ENCODE results near the gene ORC6. TPM values are rescaled to one million over a fixed set of nuclear protein-coding genes. Genes with fewer than 3 reads are reported as not detected.

ORC6 gene
- total RNA-seq, 2 donors from 2014 or later, result 3.0 to 8.6 TPM

DNA sequence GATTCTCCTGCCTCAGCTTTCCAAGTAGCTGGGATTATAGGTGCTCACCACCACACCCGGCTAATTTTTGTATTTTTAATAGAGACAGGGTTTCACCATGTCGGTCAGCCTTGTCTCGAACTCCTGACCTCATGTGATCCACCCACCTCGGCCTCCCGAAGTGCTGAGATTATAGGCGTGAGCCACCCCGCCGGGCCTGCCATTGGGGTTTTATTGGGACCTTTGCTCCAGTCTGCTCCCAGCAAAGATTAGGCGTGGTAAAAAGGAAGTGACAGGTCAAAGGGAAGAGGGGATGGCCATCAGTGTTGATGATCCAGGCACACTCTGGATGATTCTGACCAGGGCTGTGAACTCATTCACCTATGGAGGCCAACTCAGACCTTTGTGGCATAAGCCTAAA lies 38.2 kb downstream of the ORC6 start:
- DNase-seq (no peak), ATAC-seq (peak; percentile 54)
- intact Hi-C loops (cut with DNase I, micrococcal nuclease), result no loop called here

DNA sequence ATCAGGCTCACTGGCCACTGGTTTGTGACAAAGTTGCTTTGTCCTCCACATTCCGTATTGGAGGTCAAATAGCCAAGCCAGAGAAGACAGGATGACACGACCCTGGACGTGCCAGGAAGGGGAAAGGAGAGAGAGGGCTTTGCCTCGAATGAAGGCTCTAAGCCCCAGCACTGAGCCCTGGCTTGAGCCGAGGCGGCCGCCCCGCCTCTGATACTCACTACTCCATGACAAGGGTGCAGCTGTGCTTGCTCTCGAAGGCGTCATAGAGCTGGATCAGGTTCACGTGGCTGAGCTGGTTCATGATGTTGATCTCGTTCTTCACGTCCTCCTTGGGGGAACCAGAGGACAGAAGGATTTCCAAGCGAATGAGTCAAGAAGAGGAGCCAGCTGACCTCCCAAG lies 39.3 kb downstream of the ORC6 start:
- DNase-seq (no peak), ATAC-seq (no peak)
- intact Hi-C loops (cut with DNase I, micrococcal nuclease), result no loop called here

GRCh38 chr16:46729326-46729995 lies 40.0 kb downstream of the ORC6 start:
- intact Hi-C loops (cut with DNase I, micrococcal nuclease), result no loop called here
- ATAC-seq (no peak), DNase-seq (no peak)

DNA sequence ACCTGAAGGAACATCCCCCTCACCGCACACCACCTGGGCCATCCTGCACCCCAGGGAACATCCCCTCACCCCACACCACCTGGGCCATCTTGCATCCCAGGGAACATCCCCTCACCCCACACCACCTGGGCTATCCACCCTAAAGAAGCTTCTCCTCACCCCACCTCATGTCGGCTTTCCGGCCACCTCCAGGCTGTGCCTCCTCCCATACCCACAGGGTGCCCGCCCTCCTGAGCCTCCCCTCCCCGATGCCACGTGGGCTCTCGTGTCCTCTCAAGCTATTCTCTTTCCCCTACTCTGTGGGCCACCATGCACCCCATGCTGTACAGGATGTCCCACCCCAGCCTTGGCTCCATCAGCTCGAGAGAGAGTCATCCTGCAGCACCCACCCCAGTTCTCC lies 40.7 kb downstream of the ORC6 start:
- no peak for ATAC-seq
- intact Hi-C loops (cut with DNase I, micrococcal nuclease), result no loop called here

DNA sequence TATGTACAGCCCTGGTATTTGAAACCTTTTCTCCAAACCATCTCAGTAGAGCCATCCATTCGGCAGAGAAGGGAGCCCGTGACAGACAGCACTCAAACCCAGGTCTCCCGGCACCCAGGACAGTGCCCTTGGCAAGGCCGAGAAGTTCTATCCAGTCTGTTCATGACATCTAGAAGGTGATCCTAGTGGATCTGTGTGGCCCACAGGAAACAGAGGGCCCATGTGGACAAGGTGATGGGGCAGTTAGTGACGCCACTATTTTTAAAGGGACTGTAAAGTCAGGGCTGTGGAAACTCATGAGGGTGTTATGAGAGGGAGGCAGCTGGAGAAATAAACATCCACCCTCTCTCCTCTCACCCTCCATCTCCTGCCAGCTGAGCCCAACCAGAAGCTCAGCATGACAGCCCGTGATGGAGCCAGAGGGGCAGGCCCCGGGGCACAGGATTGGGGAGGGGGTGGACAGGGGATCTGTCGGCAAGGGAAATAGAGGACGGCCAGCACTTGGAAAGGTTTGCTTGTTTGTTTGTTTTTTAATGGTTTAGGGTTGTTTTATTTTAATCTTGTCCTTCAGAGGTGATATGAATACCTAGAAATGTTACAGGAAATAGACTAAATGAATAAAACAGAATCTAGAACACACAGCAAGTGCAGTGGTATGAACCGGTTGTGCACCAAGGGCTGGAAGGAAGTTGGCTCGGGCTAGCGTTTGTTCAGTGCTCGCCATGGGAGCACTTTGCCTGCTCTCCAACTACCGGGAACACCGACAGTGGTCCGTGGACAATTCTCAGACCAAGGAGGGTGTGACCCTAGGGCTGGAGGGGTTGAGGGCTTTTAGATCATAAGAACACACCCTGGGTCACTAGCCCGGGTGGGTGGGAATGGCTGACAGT lies 41.6 kb downstream of the ORC6 start:
- ATAC-seq (no peak), DNase-seq (no peak)
- intact Hi-C loops (cut with DNase I, micrococcal nuclease), result no loop called here

More for the DNA sequence above, 40.7 kb downstream of the ORC6 start:
- no peak for DNase-seq

- ATAC-seq, result no peak
- no peak for DNase-seq
Observed at GRCh38 chr16:46731691-46732555, 42.5 kb downstream of the ORC6 start.

GRCh38 chr16:46732561-46732960 lies 43.1 kb downstream of the ORC6 start:
- ATAC-seq (no peak), DNase-seq (no peak)
- intact Hi-C loops (cut with DNase I, micrococcal nuclease), result no loop called here

More at GRCh38 chr16:46731691-46732555, 42.5 kb downstream of the ORC6 start:
- intact Hi-C loops (cut with DNase I, micrococcal nuclease), result no loop called here

- no peak for ATAC-seq
- intact Hi-C loops (cut with DNase I, micrococcal nuclease), result no loop called here
- DNase-seq, result no peak
Observed at GRCh38 chr16:46733319-46733830, 43.9 kb downstream of the ORC6 start.

DNA sequence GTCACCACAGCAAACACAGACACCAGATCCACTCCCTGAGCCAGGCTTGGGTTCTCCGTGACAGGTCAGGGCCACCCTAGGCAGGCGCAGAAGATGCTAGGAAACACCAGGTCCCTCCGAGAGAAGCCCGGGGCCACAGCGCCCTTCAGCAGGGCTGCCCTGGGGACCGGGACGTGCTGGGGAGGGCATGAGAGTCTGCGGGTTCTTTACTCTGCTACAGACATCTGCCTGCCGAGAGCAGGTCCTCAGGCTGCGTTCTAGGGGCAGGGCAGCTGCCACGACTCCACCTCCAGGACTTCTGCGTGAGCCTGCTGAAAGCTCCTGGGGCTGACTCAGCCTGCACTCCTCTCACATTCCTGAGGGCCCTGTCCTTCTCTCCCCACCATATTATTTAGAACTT lies 47.2 kb downstream of the ORC6 start:
- no peak for DNase-seq
- ATAC-seq, result no peak
- intact Hi-C loops (cut with DNase I, micrococcal nuclease), result no loop called here

DNA sequence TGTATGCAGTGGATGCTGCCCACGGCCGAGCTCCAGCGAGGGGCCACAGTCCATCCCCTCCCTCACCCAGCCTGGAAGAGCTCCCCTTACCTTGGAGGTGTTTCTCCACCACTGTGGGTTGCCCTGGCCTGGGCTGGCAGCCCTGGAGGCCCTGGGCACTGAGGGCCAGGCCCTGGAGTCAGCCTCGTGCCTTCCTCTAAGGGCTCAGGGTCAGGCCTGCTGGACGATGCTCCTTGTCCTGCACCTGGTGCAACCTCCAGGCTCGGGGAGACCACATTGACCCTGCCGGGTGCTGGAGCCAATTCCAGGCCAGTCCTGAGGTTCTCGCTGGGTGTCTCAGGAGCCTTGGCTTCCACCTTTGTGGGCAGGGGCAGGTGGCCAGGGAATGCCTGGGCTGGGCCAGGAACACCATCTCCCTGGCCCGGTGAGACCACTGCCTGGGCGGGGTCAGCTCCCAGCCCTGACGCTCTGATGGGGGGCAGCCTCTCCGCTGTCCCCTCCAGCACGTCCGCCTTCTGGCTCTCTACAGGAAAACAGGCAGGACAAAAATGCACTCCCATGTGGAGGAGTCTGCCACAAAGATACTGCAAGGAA lies 48.3 kb downstream of the ORC6 start:
- ATAC-seq (no peak), DNase-seq (no peak)
- intact Hi-C loops (cut with DNase I, micrococcal nuclease), result no loop called here

- DNase-seq (no peak), ATAC-seq (no peak)
- intact Hi-C loops (cut with DNase I, micrococcal nuclease), result loop anchor here in 1 of 2 donors (10.0 kb wide), 1 partner anchor 65 kb away; no protein-coding TSS in a partner anchor
Observed at GRCh38 chr16:46739934-46740333, 50.5 kb downstream of the ORC6 start.

DNA sequence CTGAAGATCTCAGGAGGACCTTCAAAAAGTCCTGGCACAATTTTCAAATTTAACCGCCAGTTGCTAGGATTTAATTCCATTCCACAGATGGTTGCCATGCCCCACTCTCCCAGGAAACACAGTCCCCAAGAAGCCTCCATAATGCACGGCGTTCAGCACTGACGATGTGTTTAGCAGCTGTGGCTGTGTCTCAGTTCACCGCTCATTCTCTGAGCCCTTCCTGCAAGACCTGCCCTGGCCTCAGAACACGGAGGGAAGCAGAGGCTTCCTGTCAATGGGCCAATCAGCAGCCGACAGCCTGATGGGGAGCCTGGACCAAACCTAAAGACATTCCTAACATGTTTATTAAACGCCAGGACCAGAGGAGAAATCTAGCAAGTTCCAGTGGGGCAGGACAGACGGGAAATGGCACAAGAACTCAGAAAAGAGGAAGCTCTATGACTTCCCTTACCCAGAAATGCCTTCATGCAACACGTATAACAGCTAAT lies 53.8 kb downstream of the ORC6 start:
- intact Hi-C loops (cut with DNase I, micrococcal nuclease), result loop anchor here in 1 of 2 donors (10.0 kb wide), 1 partner anchor 62 kb away; no protein-coding TSS in a partner anchor
- DNase-seq, result no peak
- no peak for ATAC-seq

DNA sequence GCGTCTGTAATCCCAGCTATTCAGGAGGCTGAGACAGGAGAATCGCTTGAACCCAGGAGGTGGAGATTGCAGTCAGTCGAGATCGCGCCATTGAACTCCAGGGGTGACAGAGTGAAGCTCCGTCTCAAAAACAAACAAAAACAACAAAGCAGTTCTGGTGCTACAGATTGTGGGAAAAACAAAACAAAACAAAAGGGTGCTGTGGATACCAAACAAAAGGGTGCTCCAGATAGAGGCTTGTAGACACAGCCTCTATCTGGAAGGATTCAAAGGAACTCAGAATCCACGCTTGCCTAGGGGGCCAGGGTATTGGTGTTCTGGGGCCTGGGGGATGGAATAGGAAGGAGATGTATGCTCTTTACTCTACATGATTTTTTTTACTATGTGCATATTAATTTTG lies 56.2 kb downstream of the ORC6 start:
- intact Hi-C loops (cut with DNase I, micrococcal nuclease), result loop anchor here in 1 of 2 donors (10.0 kb wide), 1 partner anchor 59 kb away; no protein-coding TSS in a partner anchor
- ATAC-seq, result no peak
- DNase-seq, result no peak

DNA sequence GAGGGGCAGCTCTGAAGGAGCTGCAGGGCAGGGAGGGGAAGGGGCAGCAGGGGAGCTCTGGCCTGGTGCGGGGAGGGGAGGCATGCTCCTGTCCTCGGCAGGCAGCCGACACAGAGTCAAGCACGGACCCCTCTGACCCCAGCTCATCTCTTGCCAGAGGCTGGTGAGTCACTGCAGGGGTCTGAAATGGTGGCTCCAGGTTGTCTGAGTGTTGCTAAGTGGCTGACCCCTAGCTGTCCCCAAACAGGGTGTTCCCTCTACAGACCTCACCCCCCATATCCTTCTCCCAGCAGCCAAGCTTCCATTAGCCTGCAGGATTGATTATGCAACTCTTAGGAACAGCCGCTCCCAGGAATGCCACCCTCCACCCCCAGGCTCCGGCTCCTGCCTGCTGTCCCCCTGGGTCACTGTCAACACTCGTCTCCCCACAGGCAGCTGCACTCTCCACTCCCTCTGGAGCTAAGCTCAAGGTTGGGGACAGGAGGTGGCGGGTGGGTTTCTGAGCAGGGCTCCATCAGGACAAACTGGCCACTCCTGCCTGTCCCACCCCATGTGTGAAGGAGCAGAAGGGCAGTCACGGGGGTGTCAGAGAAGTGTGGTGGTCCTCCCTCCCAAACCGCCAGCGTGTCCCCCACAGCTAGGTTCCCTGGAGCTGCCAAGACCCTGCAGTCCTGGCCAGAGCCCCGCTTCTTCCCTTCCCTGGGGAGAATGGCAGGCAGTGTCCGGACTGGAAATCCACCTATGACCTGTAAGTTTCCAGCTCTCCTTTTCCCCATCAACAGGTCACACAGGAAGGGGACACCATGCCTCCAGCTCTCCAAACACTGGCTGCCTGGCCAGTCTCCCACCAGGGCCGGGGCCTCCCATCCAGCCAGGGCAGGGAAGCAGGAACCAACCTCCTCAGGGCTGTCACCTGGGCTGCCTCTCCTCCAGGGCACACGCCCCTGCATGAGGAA lies 57.6 kb downstream of the ORC6 start:
- no peak for ATAC-seq
- no peak for DNase-seq
- intact Hi-C loops (cut with DNase I, micrococcal nuclease), result loop anchor here in 1 of 2 donors (10.0 kb wide), 1 partner anchor 58 kb away; no protein-coding TSS in a partner anchor
